HG03196 (cell line): Measurements from ENCODE around the gene HDGFL2.

Source experiments
- ATAC-seq: cut with Tn5 transposase; IDR thresholded peaks from one replicate; pipeline ENCODE4 v1.9.1; 2021; ENCODE audit not compliant: unreplicated experiment

Gene HDGFL2

GRCh38 chr19:4444765-4445741 is 27.0 kb upstream of the HDGFL2 start:
- ATAC-seq, result no peak

- ATAC-seq, result no peak
These were observed 26.0 kb upstream of the HDGFL2 start for GRCh38 chr19:4445963-4446703.

DNA sequence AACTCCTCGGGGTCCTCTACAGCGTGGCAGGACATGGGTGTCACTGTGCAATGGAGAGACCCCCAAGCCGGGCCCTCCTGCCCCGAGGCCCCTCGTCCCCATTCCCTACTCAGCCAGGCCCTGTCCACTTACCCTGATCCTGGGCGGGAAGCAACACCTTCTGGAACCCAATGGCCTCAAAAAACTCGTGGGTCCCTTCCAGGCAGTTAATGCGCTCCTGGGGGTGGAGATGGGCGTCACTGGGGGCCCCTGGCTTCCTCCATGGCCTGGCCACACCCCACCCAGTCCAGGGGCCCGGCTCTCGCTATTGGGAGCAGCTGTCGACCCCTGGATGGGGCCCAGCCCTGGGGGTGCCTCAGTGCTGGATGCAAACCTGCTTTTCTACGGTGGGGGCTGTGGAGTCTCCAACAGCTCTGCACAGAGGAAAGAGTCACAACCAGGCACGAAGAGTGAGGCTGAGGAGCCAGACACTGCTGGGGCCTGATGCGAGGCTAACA is 25.3 kb upstream of the HDGFL2 start:
- ATAC-seq, result no peak

GRCh38 chr19:4447327-4448146 is 24.6 kb upstream of the HDGFL2 start:
- ATAC-seq, result no peak

DNA sequence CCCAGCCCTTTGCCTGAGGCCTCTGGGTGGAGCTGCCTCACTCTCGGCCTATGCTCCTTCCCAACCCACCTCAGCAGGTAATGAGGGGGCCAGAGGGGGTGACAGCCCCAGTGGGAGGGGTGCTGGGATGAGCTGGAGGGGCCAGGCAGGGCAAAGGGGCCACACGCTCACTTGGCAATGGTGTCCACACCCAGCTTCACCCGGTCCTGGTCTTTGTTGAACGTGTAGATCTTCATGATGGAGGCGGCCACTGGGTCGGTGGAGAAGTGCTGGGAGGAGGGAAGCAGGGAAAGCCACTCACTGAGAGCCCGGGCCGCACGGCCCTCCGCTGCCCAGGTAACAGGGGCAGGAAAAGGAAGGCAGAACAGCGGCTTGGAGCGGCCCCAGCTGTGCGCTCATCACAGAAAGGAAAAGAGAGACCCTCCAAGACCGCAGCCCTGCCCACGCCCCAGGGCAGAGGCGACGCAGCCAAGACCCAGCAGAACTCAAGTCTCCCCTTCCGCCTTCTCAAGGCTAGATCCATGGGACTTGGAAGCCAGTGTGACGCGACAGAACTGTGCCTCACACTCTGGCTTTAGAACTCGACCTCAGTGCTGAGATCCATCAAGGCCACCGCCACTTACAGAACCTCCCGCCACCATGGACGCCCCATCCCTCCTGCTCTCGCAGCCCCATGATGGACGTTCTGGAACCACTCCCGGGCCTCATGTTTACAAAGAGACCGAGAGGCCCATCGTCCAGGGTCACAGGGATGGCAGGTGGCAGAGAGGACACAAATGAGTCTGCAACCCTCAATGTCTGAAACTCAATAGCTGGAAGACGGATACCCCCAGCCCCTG is 23.7 kb upstream of the HDGFL2 start:
- ATAC-seq, result no peak

- no peak for ATAC-seq
These were observed 23.0 kb upstream of the HDGFL2 start for GRCh38 chr19:4449022-4449638.

DNA sequence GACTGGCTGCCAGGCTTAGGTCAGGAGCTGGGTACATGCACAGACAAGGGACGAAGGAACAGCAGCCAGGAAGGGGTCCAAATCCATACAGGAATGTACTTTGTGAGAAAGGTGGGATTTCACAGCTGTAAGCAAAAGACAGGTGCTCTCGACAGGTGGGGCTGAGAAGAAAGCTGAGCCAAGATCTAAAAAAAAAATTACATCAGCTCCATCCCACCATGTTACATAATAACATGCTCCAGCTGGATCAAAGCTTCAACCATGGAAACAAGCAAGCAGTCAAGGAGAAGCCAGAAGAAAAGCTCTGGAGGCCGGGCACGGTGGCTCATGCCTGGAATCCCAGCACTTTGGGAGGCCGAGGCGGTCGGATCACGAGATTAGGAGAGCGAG is 22.5 kb upstream of the HDGFL2 start:
- no peak for ATAC-seq

DNA sequence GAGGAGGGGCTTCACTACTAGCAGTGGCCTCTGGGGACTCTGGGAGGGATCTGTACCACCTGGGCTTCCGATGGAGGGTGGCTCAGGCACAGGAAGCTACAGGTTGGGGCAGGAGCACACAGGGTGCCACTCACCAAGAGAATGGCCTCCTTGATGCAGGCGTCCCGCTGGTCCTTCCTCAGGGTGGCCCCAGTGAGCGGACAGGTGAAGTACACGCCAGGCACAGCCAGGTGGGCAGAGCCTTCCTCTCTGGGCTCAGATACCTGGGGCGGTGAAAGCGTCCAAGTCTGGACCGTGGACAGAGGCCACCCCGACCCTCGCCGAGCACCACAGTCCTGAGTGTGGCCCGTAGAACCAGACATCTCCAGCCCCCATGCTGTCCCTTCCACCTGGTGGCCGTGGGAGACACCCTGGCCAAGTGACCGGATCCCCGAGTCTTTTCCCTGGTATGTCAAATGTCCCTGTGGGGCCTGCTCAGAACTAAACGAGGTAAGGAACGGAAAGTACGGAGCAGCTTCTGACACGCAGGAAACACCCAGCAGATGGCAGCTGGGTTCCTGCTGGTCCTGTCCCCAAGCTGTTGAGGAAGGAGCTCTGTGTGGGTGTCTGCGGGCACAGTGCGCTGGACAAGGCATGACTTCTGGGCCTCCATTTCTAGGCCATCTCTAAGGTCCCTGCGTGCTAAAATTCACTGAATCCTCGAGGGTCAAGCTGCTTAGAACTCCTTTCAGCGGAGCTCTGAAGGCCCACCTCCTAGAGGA is 19.7 kb upstream of the HDGFL2 start:
- no peak for ATAC-seq

- no peak for ATAC-seq
These were observed 18.6 kb upstream of the HDGFL2 start for GRCh38 chr19:4453232-4454179.

GRCh38 chr19:4454747-4455718 is 17.1 kb upstream of the HDGFL2 start:
- ATAC-seq, result no peak

DNA sequence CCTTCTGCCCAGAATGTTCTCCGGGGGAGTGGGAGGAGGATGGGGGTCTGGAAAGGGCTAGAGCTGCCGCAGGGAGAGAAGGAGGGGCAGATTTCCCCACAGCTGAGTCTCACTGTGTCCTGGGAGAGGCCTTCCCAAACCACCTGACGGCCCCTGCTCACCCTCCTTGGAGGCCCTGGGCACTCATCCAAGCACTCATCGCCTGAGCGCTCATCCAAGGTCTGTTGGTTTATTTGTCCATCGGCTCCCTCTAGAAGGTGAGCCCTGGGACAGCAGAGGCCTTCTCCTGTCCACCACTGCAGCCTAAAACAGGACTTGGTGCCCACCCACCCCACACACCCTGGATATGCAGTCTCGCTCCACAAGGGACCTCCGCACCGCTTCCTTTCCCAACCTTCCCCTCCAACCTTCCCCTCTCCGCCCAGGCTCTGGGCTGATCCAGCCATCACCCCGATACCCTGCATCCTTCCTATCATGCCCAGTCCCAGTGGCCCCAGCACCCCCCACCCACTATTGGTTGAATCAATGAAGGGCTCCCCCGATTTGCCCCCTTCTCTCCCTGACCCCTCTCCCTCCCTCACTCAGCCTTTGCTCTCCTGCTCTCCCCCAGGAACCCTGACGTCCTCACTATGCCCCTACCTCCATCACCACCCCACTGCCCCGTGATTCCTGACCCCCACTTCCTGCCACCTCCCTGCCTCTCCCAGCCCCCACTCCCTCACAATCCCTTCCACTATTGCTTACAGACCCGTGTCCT is 16.2 kb upstream of the HDGFL2 start:
- ATAC-seq, result no peak

DNA sequence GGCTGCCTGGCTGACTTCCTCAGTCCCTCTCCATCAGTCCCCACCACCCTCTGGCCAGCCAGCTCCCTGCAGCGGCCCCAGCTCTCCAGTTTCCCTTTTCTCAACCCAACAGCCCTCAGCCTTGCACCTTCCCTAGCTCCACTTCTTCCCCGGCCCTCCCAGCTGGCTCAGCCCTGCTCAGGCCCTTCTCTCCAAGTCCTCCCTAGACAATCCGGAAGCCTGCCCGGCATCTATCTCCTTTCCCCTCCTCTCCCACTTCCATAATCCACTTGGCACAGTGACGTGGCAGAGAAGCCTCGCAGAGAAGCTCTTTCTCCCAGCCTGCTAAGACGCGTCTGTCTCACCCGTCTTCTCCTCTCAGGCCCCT is 15.6 kb upstream of the HDGFL2 start:
- ATAC-seq, result no peak

- no peak for ATAC-seq
These were observed 15.0 kb upstream of the HDGFL2 start for GRCh38 chr19:4456843-4457653.

DNA sequence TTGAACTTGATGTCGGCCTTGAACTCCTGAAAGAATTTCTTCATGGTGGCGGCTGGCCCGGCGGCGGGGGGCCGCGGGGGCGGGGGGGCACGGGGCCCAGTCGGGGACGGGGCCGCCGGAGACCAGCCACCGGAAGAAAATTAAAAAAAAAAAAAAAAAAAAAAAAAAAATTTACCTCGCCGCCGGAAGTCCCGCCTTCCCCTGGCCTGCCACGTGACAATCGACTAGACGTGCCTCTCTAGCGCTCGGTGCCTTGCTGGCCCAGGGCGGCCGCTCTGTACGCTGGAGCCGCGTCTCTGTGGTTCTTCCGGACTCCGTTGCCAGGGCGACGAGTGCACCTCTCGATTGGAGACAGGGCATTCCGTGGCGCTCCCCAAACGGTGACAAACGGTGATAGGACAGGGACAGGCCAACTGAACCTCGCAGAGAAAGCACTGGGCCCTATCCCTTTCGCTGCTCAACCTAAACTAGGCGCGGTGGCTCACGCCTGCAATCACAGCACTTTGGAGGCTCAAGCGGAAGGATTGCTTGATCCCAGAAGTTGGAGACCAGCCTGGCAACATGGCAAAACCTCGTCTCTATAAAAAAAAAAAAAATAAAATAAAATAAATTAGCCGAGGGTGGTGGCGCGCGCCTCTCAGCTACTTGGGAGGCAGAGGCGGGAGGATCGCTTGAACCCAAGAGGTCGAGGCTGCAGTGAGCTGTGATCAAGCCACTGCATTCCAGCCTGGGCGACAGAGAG is 14.3 kb upstream of the HDGFL2 start, which contains the start of gene UBXN6:
UBXN6 (minus strand) TSS at position 141 of the 742 bp plus-strand sequence; CDS start at position 44, 97 bp downstream.
- ATAC-seq, result peak; percentile 90
